ENCODE measurements around the gene CRIP2. TPM values are rescaled to one million over a fixed set of nuclear protein-coding genes. Genes with fewer than 3 reads are reported as not detected.

The CRIP2 gene
- total RNA-seq, 6 experiments from 2014 or later: 11.2 to 50.0 (median 27.5) TPM

GRCh38 chr14:105507247-105507646 lies 32.6 kb downstream of the CRIP2 start:
- Histone ChIP-seq H3K27ac (no peak overlapping the region), H3K36me3 (no peaks in the 10 kb centered on the region), H3K9me3 (no peaks in the 10 kb centered on the region), H3K27me3 (no peaks in the 10 kb centered on the region), H3K4me1 (no peaks in the 10 kb centered on the region), H3K4me3 (no peak overlapping the region)
- no peak for TF ChIP-seq CTCF (IDR thresholded peaks at IDR 0.05)
- TF ChIP-seq POLR2A (IDR thresholded peaks at IDR 0.05): no peak
- 65% methylated on average over 15 of the region's 17 CpGs for whole genome bisulfite sequencing (ENCODE audit: insufficient coverage, low coverage, low lambda C conversion rate, missing lambda C conversion rate)
- intact Hi-C loops (cut with DNase I): no loop called here
- DNase-seq (no peak), ATAC-seq (no peak)

- intact Hi-C loops (cut with DNase I): no loop called here
- no peak for TF ChIP-seq POLR2A (IDR thresholded peaks at IDR 0.05)
- TF ChIP-seq CTCF (IDR thresholded peaks at IDR 0.05): no peak
Measured at GRCh38 chr14:105508069-105508468, 33.4 kb downstream of the CRIP2 start.

GRCh38 chr14:105508601-105509000 lies 34.0 kb downstream of the CRIP2 start:
- H3K4me1 ChIP-seq: no peaks in the 10 kb centered on the region
- no peak for TF ChIP-seq POLR2A (IDR thresholded peaks at IDR 0.05)
- no peak for TF ChIP-seq CTCF (IDR thresholded peaks at IDR 0.05)
- H3K9me3 ChIP-seq: no peaks in the 10 kb centered on the region
- no peaks in the 10 kb centered on the region for H3K36me3 ChIP-seq
- H3K4me3 ChIP-seq: no peak overlapping the region
- no peak for DNase-seq
- ATAC-seq: no peak
- 78% methylated on average over 8 of the region's 12 CpGs for WGBS (ENCODE audit: insufficient coverage, low coverage, low lambda C conversion rate, missing lambda C conversion rate)
- no peak overlapping the region for H3K27ac ChIP-seq
- H3K27me3 ChIP-seq: no peaks in the 10 kb centered on the region
- intact Hi-C loops (cut with DNase I): no loop called here

More at GRCh38 chr14:105508069-105508468, 33.4 kb downstream of the CRIP2 start:
- no peak for ATAC-seq
- Histone ChIP-seq H3K36me3 (no peaks in the 10 kb centered on the region), H3K4me1 (no peaks in the 10 kb centered on the region), H3K4me3 (no peak overlapping the region), H3K9me3 (no peaks in the 10 kb centered on the region), H3K27me3 (no peaks in the 10 kb centered on the region), H3K27ac (no peak overlapping the region)
- 79% methylated on average over 8 of the region's 16 CpGs for WGBS (ENCODE audit: insufficient coverage, low coverage, low lambda C conversion rate, missing lambda C conversion rate)
- no peak for DNase-seq

GRCh38 chr14:105517096-105517495 lies 42.5 kb downstream of the CRIP2 start:
- WGBS (ENCODE audit: insufficient coverage, low coverage, low lambda C conversion rate, missing lambda C conversion rate): 72% methylated on average over 3 of the region's 5 CpGs
- Histone ChIP-seq H3K4me3 (no peak overlapping the region), H3K27me3 (no peaks in the 10 kb centered on the region), H3K4me1 (no peaks in the 10 kb centered on the region), H3K9me3 (no peaks in the 10 kb centered on the region), H3K27ac (no peak overlapping the region), H3K36me3 (no peaks in the 10 kb centered on the region)
- TF ChIP-seq POLR2A (IDR thresholded peaks at IDR 0.05) (no peak), CTCF (IDR thresholded peaks at IDR 0.05) (no peak)
- ATAC-seq (no peak), DNase-seq (no peak)
- intact Hi-C loops (cut with DNase I): no loop called here

Measured in right lobe of liver (tissue), 6 donors.